Sigmoid colon (tissue), 7 donors: ENCODE results near the gene TFB2M. TPM values are rescaled to one million over a fixed set of nuclear protein-coding genes. Genes with fewer than 3 reads are reported as not detected.

Experiments used
- DNase-seq: peaks from one replicate; pipeline ENCODE4 v3.0.0-alpha.2; 2019
- H3K27ac ChIP-seq, 4 donors: fragments of 200-600 bp; sonication (generic); one replicate each; pipeline ENCODE4 v1.5.1; 2016 to 2019; ENCODE audit warnings: mild to moderate bottlenecking in 1 of 4
- H3K27me3 ChIP-seq, 3 donors: fragments of 200-600 bp; sonication (generic); one replicate each; pipeline ENCODE4 v1.5.1; 2019; ENCODE audit warnings: mild to moderate bottlenecking in 1 of 3
- H3K36me3 ChIP-seq, 4 donors: fragments of 200-600 bp; sonication (generic); one replicate each; pipeline ENCODE4 v1.5.1; 2016 to 2019
- H3K4me1 ChIP-seq, 4 donors: fragments of 200-600 bp; sonication (generic); one replicate each; pipeline ENCODE4 v1.5.1; 2017 to 2019
- H3K4me3 ChIP-seq, 4 donors: fragments of 200-600 bp; sonication (generic); one replicate each; pipeline ENCODE4 v1.5.1; 2017 to 2019; ENCODE audit warnings: mild to moderate bottlenecking in 2 of 4, moderate library complexity in 1 of 4
- H3K9me3 ChIP-seq, 4 donors: fragments of 200-600 bp in 3 of 4; sonication (generic) in 3 of 4; one replicate each; pipeline versions ENCODE4 v1.5.1 to v1.6.1; 2013 to 2019
- CTCF ChIP-seq, 4 experiments: fragments of 450-650 bp in 3 of 4; fragments of 200-600 bp in 1 of 4; IDR thresholded peaks; one replicate each; pipeline ENCODE4 v1.5.1; 2016 to 2019; ENCODE audit warnings: antibody characterized with exemption in 4 of 4, mild to moderate bottlenecking in 3 of 4, moderate library complexity in 2 of 4
- EP300 ChIP-seq, 4 donors: sonication (generic); formaldehyde crosslinking; IDR thresholded peaks; one replicate each; pipeline ENCODE4 v1.6.1; 2017; ENCODE audit warnings: antibody characterized with exemption in 4 of 4
- POLR2A ChIP-seq, 2 donors: fragments of 450-650 bp; IDR thresholded peaks; one replicate each; pipeline ENCODE4 v1.6.1; 2016; ENCODE audit warnings: antibody characterized with exemption in 2 of 2, mild to moderate bottlenecking in 2 of 2, moderate library complexity in 2 of 2
- POLR2AphosphoS5 ChIP-seq, 4 donors: sonication (generic); formaldehyde crosslinking; IDR thresholded peaks; one replicate each; pipeline ENCODE4 v1.6.1; 2017; ENCODE audit warnings: antibody characterized with exemption in 4 of 4
- WGBS, 2 donors: extraction: QIAGEN DNeasy Blood & Tissue Kit; methylation state at CpG; one replicate each; pipeline ENCODE4 v1.1.7; 2013; 5-methylcytosine and 5-hydroxymethylcytosine counted together
- intact Hi-C: fragments of 100-400 bp; cut with DNase I; formaldehyde crosslinking; loops from one replicate; pipeline ENCODE4 v1.15.1; 2023
- polyA plus RNA-seq, 3 donors: library from polyadenylated mRNA; stranded (reverse); fragments of 200-250 nt; gene quantifications; one replicate each; pipeline ENCODE4 v1.2.3, GENCODE V29; 2013
- total RNA-seq, 4 donors: library from RNA; depleted of rRNA; stranded (reverse); fragments of >200 nt; gene quantifications; one replicate each; pipeline ENCODE4 v1.1.0, GENCODE V29; 2016
- donor health status: healthy with polysubstance abuse.
- donor health status: Bipolar disorder and iron deficiency.
- donor health status: healthy.

TFB2M gene
- total and polyA plus RNA-seq, 7 donors: 4.7 to 18.5 (median 12.8) TPM

- intact Hi-C loops: no loop called here
- Histone ChIP-seq H3K27ac (no peak overlapping the region), H3K36me3 (no peaks in the 10 kb centered on the region), H3K27me3 (no peaks in the 10 kb centered on the region), H3K9me3 (peaks cover 10 to 23% (median 14%) of the 10 kb centered on the region in 4 donors), H3K4me1 (no peaks in the 10 kb centered on the region), H3K4me3 (no peak overlapping the region)
- 87 to 91% methylated on average over 17 of the region's 17 CpGs for WGBS, 2 donors
- TF ChIP-seq CTCF (IDR thresholded peaks at IDR 0.05): no peak
- no peak for TF ChIP-seq EP300 (IDR thresholded peaks at IDR 0.05)
- no peak for TF ChIP-seq POLR2AphosphoS5 (IDR thresholded peaks at IDR 0.05)
- no peak for TF ChIP-seq POLR2A (IDR thresholded peaks at IDR 0.05)
- DNase-seq: no peak
Observed at GRCh38 chr1:246518456-246519205, 47.4 kb downstream of the TFB2M start.

GRCh38 chr1:246517391-246517790 is 48.7 kb downstream of the TFB2M start:
- Histone ChIP-seq H3K36me3 (no peaks in the 10 kb centered on the region), H3K9me3 (peaks cover 10 to 23% (median 14%) of the 10 kb centered on the region in 4 donors), H3K4me1 (no peaks in the 10 kb centered on the region), H3K27ac (no peak overlapping the region), H3K4me3 (no peak overlapping the region), H3K27me3 (no peaks in the 10 kb centered on the region)
- intact Hi-C loops: no loop called here
- WGBS, 2 donors: 79 to 85% methylated on average over 7 of the region's 7 CpGs
- TF ChIP-seq CTCF (IDR thresholded peaks at IDR 0.05): no peak
- no peak for TF ChIP-seq POLR2A (IDR thresholded peaks at IDR 0.05)
- no peak for TF ChIP-seq POLR2AphosphoS5 (IDR thresholded peaks at IDR 0.05)
- no peak for TF ChIP-seq EP300 (IDR thresholded peaks at IDR 0.05)
- no peak for DNase-seq

GRCh38 chr1:246516126-246516525 is 49.9 kb downstream of the TFB2M start:
- intact Hi-C loops: no loop called here
- no peak overlapping the region for H3K4me3 ChIP-seq

GRCh38 chr1:246515390-246516005 is 50.6 kb downstream of the TFB2M start:
- no peaks in the 10 kb centered on the region for H3K4me1 ChIP-seq
- H3K27ac ChIP-seq: no peak overlapping the region
- H3K36me3 ChIP-seq: no peaks in the 10 kb centered on the region
- no peak for DNase-seq
- peaks cover 10 to 23% (median 14%) of the 10 kb centered on the region in 4 donors for H3K9me3 ChIP-seq
- no peak for TF ChIP-seq POLR2AphosphoS5 (IDR thresholded peaks at IDR 0.05)
- TF ChIP-seq EP300 (IDR thresholded peaks at IDR 0.05): no peak
- no peak for TF ChIP-seq CTCF (IDR thresholded peaks at IDR 0.05)
- no peaks in the 10 kb centered on the region for H3K27me3 ChIP-seq
- H3K4me3 ChIP-seq: no peak overlapping the region
- intact Hi-C loops: no loop called here
- WGBS, 2 donors: 85 to 88% methylated on average over 3 of the region's 3 CpGs

More at GRCh38 chr1:246516126-246516525, 49.9 kb downstream of the TFB2M start:
- H3K9me3 ChIP-seq: peaks cover 10 to 23% (median 14%) of the 10 kb centered on the region in 4 donors
- DNase-seq: no peak
- 97% methylated on average over 10 of the region's 10 CpGs for WGBS, 2 donors
- H3K4me1 ChIP-seq: no peaks in the 10 kb centered on the region
- TF ChIP-seq POLR2A (IDR thresholded peaks at IDR 0.05) (no peak), POLR2AphosphoS5 (IDR thresholded peaks at IDR 0.05) (no peak), CTCF (IDR thresholded peaks at IDR 0.05) (no peak), EP300 (IDR thresholded peaks at IDR 0.05) (no peak)
- H3K27me3 ChIP-seq: no peaks in the 10 kb centered on the region
- H3K27ac ChIP-seq: no peak overlapping the region
- H3K36me3 ChIP-seq: no peaks in the 10 kb centered on the region
